K562 (cell line): Measurements from ENCODE around the gene MIDN. TPM values are rescaled to one million over a fixed set of nuclear protein-coding genes. Genes with fewer than 3 reads are reported as not detected.

ENCODE experiments used
- ASH1L ChIP-seq: fragments of 450-650 bp; IDR thresholded peaks from 2 replicates; pipeline ENCODE4 v1.6.1; 2018; ENCODE audit warnings: borderline replicate concordance, mild to moderate bottlenecking, low read depth; ENCODE audit not compliant: partially characterized antibody
- CHD1 ChIP-seq: fragments of 200-600 bp; sonication (generic); IDR thresholded peaks from one replicate; pipeline ENCODE4 v1.6.1; 2012; ENCODE audit warnings: mild to moderate bottlenecking, moderate library complexity, low read length, inconsistent platforms
- HDAC8 ChIP-seq: fragments of 450-650 bp; IDR thresholded peaks from 2 replicates; pipeline ENCODE4 v1.6.1; 2016; ENCODE audit warnings: mild to moderate bottlenecking, missing genetic modification characterization, moderate library complexity, missing compliant biosample characterization
- HLTF ChIP-seq: fragments of 450-650 bp; IDR thresholded peaks from 2 replicates; pipeline ENCODE4 v1.6.1; 2016
- KDM2B ChIP-seq: fragments of 250-450 bp; sonication (Bioruptor Pico); IDR thresholded peaks from 2 replicates; pipeline ENCODE4 v1.8.0; 2021; ENCODE audit warnings: mild to moderate bottlenecking, moderate library complexity
- MYC ChIP-seq, 2 experiments: fragments of 250-450 bp in 1 of 2; sonication (Bioruptor Pico) in 1 of 2; IDR thresholded peaks; 2 replicates each; pipeline versions ENCODE4 v1.5.1 to v1.6.1; 2012 to 2021; ENCODE audit warnings: low read depth in 2 of 2, borderline replicate concordance in 1 of 2, improper control_type of control experiment in 1 of 2, low read length in 1 of 2, mild to moderate bottlenecking in 1 of 2, moderate library complexity in 1 of 2
- SRSF1 ChIP-seq: fragments of 200-400 bp; formaldehyde crosslinking; IDR thresholded peaks from 2 replicates; pipeline ENCODE4 v1.6.1; 2017; ENCODE audit warnings: mild to moderate bottlenecking, low read depth, low read length, moderate library complexity
- U2AF2 ChIP-seq: fragments of 200-400 bp; formaldehyde crosslinking; optimal IDR thresholded peaks from 2 replicates; pipeline ENCODE3; 2017; ENCODE audit warnings: low read depth, mild to moderate bottlenecking, low read length
- ZBTB17 ChIP-seq: fragments of 450-650 bp; formaldehyde crosslinking; IDR thresholded peaks from 2 replicates; pipeline ENCODE4 v1.4.0; 2020; ENCODE audit warnings: mild to moderate bottlenecking
- ZEB2 ChIP-seq: fragments of 450-650 bp; IDR thresholded peaks from 2 replicates; pipeline ENCODE4 v1.6.1; 2016
- polyA plus RNA-seq, 8 experiments: library from polyadenylated mRNA; depleted of rRNA in 4 of 8; stranded (reverse) in 5 of 8; unstranded in 3 of 8; fragments of >200 nt; fragmentation: Nextera tagmentation in 2 of 8; fragmentation: Illumina TruSeq in 1 of 8; extraction: Ambion mirVana in 2 of 8; extraction: Trizol in 1 of 8; gene quantifications; 2 replicates each; pipeline versions ENCODE4 v1.2.1 to v1.2.3, GENCODE V29; 2011 to 2014; ENCODE audit warnings: inconsistent platforms in 1 of 8, missing spikeins in 1 of 8
- total RNA-seq, 7 experiments: library from RNA; depleted of rRNA in 6 of 7; stranded (reverse); fragments of >200 nt in 6 of 7; fragmentation: Illumina TruSeq in 2 of 7; extraction: Trizol in 2 of 7; gene quantifications; 2 replicates each; pipeline versions ENCODE4 v1.2.1 to v1.2.3, GENCODE V29; 2011 to 2021; ENCODE audit warnings: low replicate concordance in 1 of 7
- TF ChIP-seq, protein P1 (sequence below): sonication (generic); formaldehyde crosslinking; IDR thresholded peaks from 2 replicates; pipeline ENCODE4 v1.8.0; 2022; ENCODE audit warnings: missing genetic modification reagents, mild to moderate bottlenecking, borderline replicate concordance
- TF ChIP-seq, protein P2 (sequence below): fragments of 250-450 bp; sonication (Bioruptor Pico); IDR thresholded peaks from 2 replicates; pipeline ENCODE4 v1.4.0; 2020
- TF ChIP-seq, protein P3 (sequence below): fragments of 450-650 bp; IDR thresholded peaks from 2 replicates; pipeline ENCODE4 v1.6.1; 2017; ENCODE audit warnings: antibody characterized with exemption, mild to moderate bottlenecking
- TF ChIP-seq, protein P4 (sequence below): sonication (generic); formaldehyde crosslinking; IDR thresholded peaks from 2 replicates; pipeline ENCODE4 v1.5.0; 2020; ENCODE audit warnings: missing genetic modification reagents
- TF ChIP-seq, protein P5 (sequence below), 3 experiments: fragments of 200-800 bp in 1 of 3; fragments of 250-450 bp in 1 of 3; fragments of 450-650 bp in 1 of 3; sonication (Bioruptor Pico) in 1 of 3; sonication (Bioruptor generic) in 1 of 3; formaldehyde crosslinking in 1 of 3; IDR thresholded peaks; 2 replicates each; pipeline versions ENCODE4 v1.6.1 to v1.8.0; 2016 to 2022; ENCODE audit warnings: mild to moderate bottlenecking in 2 of 3, missing genetic modification characterization in 2 of 3, missing compliant biosample characterization in 1 of 3, moderate library complexity in 1 of 3

The MIDN gene
- total and polyA plus RNA-seq, 9 of the 15 experiments (the other 6 are each of a cell fraction or from before 2014, with no cell fraction given), result 0.17 to 120 (median 10.1) TPM

DNA sequence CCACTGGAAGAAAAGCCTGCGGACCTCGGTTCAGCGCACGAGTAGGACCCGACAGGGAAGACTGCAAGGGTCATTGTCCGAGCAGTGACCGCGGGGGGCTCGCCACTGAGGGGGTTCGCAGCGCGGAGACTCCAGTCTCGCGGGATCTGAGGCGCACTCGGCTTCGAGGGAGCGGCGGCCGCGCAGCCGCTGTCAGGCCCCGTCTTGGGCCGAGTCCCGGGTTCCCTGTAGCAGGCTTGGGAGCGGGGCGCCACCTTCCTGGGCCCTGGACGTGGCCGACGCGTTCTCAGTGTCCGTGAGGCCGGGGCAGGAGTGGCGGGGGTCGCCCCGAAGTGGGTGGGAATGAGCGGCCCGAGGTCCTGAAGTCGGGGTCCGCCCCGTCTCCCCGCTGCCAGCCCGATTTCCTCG lies 26.5 kb downstream of the MIDN start (continued):
- TF ChIP-seq, protein P1, sequence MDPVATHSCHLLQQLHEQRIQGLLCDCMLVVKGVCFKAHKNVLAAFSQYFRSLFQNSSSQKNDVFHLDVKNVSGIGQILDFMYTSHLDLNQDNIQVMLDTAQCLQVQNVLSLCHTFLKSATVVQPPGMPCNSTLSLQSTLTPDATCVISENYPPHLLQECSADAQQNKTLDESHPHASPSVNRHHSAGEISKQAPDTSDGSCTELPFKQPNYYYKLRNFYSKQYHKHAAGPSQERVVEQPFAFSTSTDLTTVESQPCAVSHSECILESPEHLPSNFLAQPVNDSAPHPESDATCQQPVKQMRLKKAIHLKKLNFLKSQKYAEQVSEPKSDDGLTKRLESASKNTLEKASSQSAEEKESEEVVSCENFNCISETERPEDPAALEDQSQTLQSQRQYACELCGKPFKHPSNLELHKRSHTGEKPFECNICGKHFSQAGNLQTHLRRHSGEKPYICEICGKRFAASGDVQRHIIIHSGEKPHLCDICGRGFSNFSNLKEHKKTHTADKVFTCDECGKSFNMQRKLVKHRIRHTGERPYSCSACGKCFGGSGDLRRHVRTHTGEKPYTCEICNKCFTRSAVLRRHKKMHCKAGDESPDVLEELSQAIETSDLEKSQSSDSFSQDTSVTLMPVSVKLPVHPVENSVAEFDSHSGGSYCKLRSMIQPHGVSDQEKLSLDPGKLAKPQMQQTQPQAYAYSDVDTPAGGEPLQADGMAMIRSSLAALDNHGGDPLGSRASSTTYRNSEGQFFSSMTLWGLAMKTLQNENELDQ (CRISPR knock-in tag), result 0 out of 2 replicates have a peak, but pooled peaks have one; percentile 31
- TF ChIP-seq ZBTB17 (CRISPR knock-in tag) (no peak), ZEB2 (no peak), MYC (IDR thresholded peaks at IDR 0.05; ENCODE audit: low read depth, low read length) (no peak), MYC (CRISPR knock-in tag; IDR thresholded peaks at IDR 0.05; ENCODE audit: borderline replicate concordance, low read depth) (peak; percentile 90; the same call in 1 of the 2 replicates), HDAC8 (tag) (peak; percentile 61; the same call in 1 of the 2 replicates), SRSF1 (0 out of 2 replicates have a peak, but pooled peaks have one; percentile 83), HLTF (0 out of 2 replicates have a peak, but pooled peaks have one; percentile 30), ASH1L (no peak), U2AF2 (no peak), KDM2B (CRISPR knock-in tag) (no peak), CHD1 (peak; percentile 71)
- TF ChIP-seq, protein P2, sequence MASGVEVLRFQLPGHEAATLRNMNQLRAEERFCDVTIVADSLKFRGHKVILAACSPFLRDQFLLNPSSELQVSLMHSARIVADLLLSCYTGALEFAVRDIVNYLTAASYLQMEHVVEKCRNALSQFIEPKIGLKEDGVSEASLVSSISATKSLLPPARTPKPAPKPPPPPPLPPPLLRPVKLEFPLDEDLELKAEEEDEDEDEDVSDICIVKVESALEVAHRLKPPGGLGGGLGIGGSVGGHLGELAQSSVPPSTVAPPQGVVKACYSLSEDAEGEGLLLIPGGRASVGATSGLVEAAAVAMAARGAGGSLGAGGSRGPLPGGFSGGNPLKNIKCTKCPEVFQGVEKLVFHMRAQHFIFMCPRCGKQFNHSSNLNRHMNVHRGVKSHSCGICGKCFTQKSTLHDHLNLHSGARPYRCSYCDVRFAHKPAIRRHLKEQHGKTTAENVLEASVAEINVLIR, result no peak
- TF ChIP-seq, protein P3, sequence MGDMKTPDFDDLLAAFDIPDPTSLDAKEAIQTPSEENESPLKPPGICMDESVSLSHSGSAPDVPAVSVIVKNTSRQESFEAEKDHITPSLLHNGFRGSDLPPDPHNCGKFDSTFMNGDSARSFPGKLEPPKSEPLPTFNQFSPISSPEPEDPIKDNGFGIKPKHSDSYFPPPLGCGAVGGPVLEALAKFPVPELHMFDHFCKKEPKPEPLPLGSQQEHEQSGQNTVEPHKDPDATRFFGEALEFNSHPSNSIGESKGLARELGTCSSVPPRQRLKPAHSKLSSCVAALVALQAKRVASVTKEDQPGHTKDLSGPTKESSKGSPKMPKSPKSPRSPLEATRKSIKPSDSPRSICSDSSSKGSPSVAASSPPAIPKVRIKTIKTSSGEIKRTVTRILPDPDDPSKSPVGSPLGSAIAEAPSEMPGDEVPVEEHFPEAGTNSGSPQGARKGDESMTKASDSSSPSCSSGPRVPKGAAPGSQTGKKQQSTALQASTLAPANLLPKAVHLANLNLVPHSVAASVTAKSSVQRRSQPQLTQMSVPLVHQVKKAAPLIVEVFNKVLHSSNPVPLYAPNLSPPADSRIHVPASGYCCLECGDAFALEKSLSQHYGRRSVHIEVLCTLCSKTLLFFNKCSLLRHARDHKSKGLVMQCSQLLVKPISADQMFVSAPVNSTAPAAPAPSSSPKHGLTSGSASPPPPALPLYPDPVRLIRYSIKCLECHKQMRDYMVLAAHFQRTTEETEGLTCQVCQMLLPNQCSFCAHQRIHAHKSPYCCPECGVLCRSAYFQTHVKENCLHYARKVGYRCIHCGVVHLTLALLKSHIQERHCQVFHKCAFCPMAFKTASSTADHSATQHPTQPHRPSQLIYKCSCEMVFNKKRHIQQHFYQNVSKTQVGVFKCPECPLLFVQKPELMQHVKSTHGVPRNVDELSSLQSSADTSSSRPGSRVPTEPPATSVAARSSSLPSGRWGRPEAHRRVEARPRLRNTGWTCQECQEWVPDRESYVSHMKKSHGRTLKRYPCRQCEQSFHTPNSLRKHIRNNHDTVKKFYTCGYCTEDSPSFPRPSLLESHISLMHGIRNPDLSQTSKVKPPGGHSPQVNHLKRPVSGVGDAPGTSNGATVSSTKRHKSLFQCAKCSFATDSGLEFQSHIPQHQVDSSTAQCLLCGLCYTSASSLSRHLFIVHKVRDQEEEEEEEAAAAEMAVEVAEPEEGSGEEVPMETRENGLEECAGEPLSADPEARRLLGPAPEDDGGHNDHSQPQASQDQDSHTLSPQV, result peak; percentile 73; the same call in 1 of the 2 replicates
- TF ChIP-seq, protein P4, sequence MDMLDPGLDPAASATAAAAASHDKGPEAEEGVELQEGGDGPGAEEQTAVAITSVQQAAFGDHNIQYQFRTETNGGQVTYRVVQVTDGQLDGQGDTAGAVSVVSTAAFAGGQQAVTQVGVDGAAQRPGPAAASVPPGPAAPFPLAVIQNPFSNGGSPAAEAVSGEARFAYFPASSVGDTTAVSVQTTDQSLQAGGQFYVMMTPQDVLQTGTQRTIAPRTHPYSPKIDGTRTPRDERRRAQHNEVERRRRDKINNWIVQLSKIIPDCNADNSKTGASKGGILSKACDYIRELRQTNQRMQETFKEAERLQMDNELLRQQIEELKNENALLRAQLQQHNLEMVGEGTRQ (CRISPR knock-in tag), result no peak
- TF ChIP-seq, protein P5, sequence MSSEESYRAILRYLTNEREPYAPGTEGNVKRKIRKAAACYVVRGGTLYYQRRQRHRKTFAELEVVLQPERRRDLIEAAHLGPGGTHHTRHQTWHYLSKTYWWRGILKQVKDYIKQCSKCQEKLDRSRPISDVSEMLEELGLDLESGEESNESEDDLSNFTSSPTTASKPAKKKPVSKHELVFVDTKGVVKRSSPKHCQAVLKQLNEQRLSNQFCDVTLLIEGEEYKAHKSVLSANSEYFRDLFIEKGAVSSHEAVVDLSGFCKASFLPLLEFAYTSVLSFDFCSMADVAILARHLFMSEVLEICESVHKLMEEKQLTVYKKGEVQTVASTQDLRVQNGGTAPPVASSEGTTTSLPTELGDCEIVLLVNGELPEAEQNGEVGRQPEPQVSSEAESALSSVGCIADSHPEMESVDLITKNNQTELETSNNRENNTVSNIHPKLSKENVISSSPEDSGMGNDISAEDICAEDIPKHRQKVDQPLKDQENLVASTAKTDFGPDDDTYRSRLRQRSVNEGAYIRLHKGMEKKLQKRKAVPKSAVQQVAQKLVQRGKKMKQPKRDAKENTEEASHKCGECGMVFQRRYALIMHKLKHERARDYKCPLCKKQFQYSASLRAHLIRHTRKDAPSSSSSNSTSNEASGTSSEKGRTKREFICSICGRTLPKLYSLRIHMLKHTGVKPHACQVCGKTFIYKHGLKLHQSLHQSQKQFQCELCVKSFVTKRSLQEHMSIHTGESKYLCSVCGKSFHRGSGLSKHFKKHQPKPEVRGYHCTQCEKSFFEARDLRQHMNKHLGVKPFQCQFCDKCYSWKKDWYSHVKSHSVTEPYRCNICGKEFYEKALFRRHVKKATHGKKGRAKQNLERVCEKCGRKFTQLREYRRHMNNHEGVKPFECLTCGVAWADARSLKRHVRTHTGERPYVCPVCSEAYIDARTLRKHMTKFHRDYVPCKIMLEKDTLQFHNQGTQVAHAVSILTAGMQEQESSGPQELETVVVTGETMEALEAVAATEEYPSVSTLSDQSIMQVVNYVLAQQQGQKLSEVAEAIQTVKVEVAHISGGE (CRISPR knock-in tag; IDR thresholded peaks at IDR 0.05), result peak in 1 of 3 experiments; percentile 32; a peak in 1 of 6 replicates
